Stimulated activated CD8-positive, alpha-beta memory T cell treated with anti-CD3 and anti-CD28 coated beads, Interleukin-2, amount 100 ng/mL, for 48 hours (primary cell): ENCODE results near the gene ENOSF1.
A peak's percentile ranks its signal among the peaks of the same experiment; 100 is the strongest.

Experiments
- DNase-seq, 2 donors: peaks; one replicate each; pipeline ENCODE4 v3.0.0-alpha.2; 2020; ENCODE audit warnings: low read depth in 2 of 2

The ENOSF1 gene

GRCh38 chr18:635171-635570, 77.3 kb downstream of the ENOSF1 start:
- DNase-seq, result no peak

- no peak for DNase-seq
These were observed 77.8 kb downstream of the ENOSF1 start for GRCh38 chr18:634551-635045.

GRCh38 chr18:631560-631959, 80.9 kb downstream of the ENOSF1 start:
- DNase-seq, result no peak

GRCh38 chr18:629269-630150, 82.9 kb downstream of the ENOSF1 start:
- no peak for DNase-seq

GRCh38 chr18:627231-627630, 85.2 kb downstream of the ENOSF1 start:
- no peak for DNase-seq

- DNase-seq, result peak; percentile 30 to 43
These were observed 88.4 kb downstream of the ENOSF1 start for GRCh38 chr18:623761-624620.

- no peak for DNase-seq
These were observed 90.1 kb downstream of the ENOSF1 start for GRCh38 chr18:622289-622688.

- no peak for DNase-seq
These were observed 91.0 kb downstream of the ENOSF1 start for GRCh38 chr18:621291-622043.
